Upper lobe of right lung (tissue), 1 donor: ENCODE results near the gene ATG5. TPM values are rescaled to one million over a fixed set of nuclear protein-coding genes. Genes with fewer than 3 reads are reported as not detected.

ENCODE experiments used
- ATAC-seq: fragments of 200-7000 bp; cut with Tn5 transposase; one replicate; pipeline ENCODE4 v1.9.1; 2020; ENCODE audit warnings: mild to moderate bottlenecking, moderate library complexity
- DNase-seq: peaks from one replicate; pipeline ENCODE4 v3.0.0-alpha.2; 2020
- H3K27ac ChIP-seq: fragments of 200-600 bp; one replicate; pipeline ENCODE4 v1.8.0; 2022
- H3K27me3 ChIP-seq: fragments of 200-600 bp; one replicate; pipeline ENCODE4 v1.8.0; 2022; ENCODE audit warnings: mild to moderate bottlenecking
- H3K36me3 ChIP-seq: fragments of 200-600 bp; one replicate; pipeline ENCODE4 v1.8.0; 2022
- H3K4me1 ChIP-seq: fragments of 200-600 bp; one replicate; pipeline ENCODE4 v1.8.0; 2022
- H3K4me3 ChIP-seq: fragments of 200-600 bp; one replicate; pipeline ENCODE4 v1.8.0; 2022; ENCODE audit warnings: mild to moderate bottlenecking
- H3K9me3 ChIP-seq: fragments of 200-600 bp; one replicate; pipeline ENCODE4 v1.8.0; 2022
- CTCF ChIP-seq: fragments of 200-600 bp; IDR thresholded peaks from one replicate; pipeline ENCODE4 v1.8.0; 2022; ENCODE audit warnings: antibody characterized with exemption
- intact Hi-C: fragments of 100-400 bp; cut with DNase I; formaldehyde crosslinking; loops from one replicate; pipeline ENCODE4 v1.11.0; 2022
- total RNA-seq: library from RNA; stranded (reverse); fragmentation: NEBNext Ultra II Directional; extraction: Animal tissue kit (Norgen Biotek cat#: 25700); gene quantifications from one replicate; pipeline ENCODE4 v1.2.1, GENCODE V29; 2021
- donor health status: DM: no; HTN: yes; CAD: no; lungs with severe emphysema.

Gene ATG5
- total RNA-seq, 1 donor from 2014 or later = 34.4 TPM

DNA sequence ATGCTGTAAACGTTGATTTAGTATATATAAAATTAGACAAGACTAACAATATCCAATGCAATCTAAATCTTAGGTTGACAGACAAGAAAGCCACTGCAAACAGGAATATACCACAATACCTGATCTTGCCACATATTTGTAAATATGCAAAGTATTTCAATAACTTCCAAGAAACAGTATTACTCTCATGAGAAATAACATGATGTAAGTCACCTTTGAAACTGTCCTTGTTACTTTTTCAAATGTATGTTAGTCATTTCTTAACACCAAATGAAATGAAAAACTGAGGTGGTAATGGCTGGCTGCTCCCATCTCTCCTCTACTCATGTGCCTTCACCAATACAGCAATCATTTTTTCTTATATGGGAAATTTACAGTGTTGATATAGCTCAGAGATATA is 118.7 kb downstream of the ATG5 start:
- H3K36me3 ChIP-seq = peaks cover under 1% of the 10 kb centered on the region
- no peaks in the 10 kb centered on the region for H3K4me1 ChIP-seq
- H3K27ac ChIP-seq = no peak overlapping the region
- no peaks in the 10 kb centered on the region for H3K27me3 ChIP-seq
- ATAC-seq (no peak), DNase-seq (no peak)
- no peak for TF ChIP-seq CTCF
- intact Hi-C loops = no loop called here
- no peak overlapping the region for H3K4me3 ChIP-seq
- H3K9me3 ChIP-seq = no peaks in the 10 kb centered on the region

DNA sequence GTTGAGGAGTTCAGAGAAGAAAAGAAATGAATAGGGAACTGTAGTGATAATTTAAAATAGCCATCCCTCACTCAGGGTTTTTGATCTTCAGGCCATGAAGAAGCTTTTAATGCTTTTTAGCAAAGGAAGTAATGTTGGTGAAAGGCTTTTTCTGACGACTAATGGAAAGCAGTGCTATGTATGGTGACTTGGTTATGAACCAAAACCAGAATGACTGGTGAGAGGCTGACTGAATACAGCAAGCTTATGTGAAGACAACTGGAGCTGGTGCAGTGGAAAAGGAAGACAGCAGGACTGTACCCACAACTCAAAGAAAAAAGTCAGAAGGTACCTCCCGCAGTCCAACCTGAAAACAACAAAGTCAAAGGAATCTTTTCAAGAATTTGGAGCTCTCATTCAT is 120.6 kb downstream of the ATG5 start:
- Histone ChIP-seq H3K4me1 (no peaks in the 10 kb centered on the region), H3K36me3 (peaks cover 7% of the 10 kb centered on the region), H3K27ac (no peak overlapping the region), H3K9me3 (no peaks in the 10 kb centered on the region), H3K27me3 (no peaks in the 10 kb centered on the region), H3K4me3 (no peak overlapping the region)
- ATAC-seq = no peak
- DNase-seq = no peak
- no peak for TF ChIP-seq CTCF
- intact Hi-C loops = no loop called here

GRCh38 chr6:106199998-106200397 is 125.6 kb downstream of the ATG5 start:
- H3K9me3 ChIP-seq = no peaks in the 10 kb centered on the region
- no peak for TF ChIP-seq CTCF
- no peak for DNase-seq
- H3K27ac ChIP-seq = no peak overlapping the region
- intact Hi-C loops = no loop called here
- no peak overlapping the region for H3K4me3 ChIP-seq
- H3K4me1 ChIP-seq = no peaks in the 10 kb centered on the region
- no peaks in the 10 kb centered on the region for H3K27me3 ChIP-seq
- H3K36me3 ChIP-seq = peaks cover 7% of the 10 kb centered on the region
- no peak for ATAC-seq

DNA sequence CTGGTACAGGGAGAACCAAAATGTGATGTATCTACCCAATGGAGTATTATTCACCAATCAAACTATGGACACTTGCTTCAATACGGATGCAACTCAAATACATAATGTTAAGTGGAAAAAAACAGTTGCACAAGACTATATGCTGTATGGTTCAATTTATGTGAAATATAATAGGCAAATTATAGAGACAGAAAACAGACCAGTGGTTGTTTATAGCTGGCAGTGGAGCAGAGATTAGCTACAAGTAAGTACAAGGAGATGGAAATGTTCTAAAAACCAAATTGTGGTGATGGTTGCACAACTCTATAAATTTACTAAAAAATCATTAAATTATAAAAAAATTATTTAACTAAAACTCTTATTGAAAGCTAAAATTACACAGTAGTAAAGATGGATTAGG is 126.2 kb downstream of the ATG5 start:
- no peak for ATAC-seq
- H3K9me3 ChIP-seq = no peaks in the 10 kb centered on the region
- no peak overlapping the region for H3K4me3 ChIP-seq
- H3K27me3 ChIP-seq = no peaks in the 10 kb centered on the region
- DNase-seq = no peak
- intact Hi-C loops = no loop called here
- TF ChIP-seq CTCF = no peak
- no peaks in the 10 kb centered on the region for H3K4me1 ChIP-seq
- H3K27ac ChIP-seq = no peak overlapping the region
- peaks cover 7% of the 10 kb centered on the region for H3K36me3 ChIP-seq

DNA sequence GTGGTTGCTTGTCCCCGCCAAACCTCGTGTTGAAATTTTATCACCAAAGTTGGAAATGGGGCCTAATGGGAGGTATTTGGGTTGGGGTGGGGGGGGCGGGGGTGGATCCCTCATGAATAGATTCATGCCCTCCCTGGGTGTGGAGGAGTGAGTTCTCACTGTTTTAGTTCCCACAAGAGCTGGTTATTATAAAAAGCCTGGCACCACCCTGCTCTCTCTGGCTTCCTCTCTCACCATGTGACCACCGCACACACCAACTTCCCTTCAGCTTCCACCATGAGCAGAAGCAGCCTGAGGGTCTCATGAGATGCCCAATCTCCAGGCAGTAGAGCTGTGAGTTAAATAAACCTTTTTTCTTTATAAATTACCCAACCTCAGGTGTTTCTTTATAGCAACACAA is 128.1 kb downstream of the ATG5 start:
- H3K4me3 ChIP-seq = no peak overlapping the region
- H3K27me3 ChIP-seq = no peaks in the 10 kb centered on the region
- no peaks in the 10 kb centered on the region for H3K4me1 ChIP-seq
- H3K27ac ChIP-seq = no peak overlapping the region
- DNase-seq (no peak), ATAC-seq (peak; percentile 69)
- no peaks in the 10 kb centered on the region for H3K9me3 ChIP-seq
- intact Hi-C loops = no loop called here
- no peak for TF ChIP-seq CTCF
- peaks cover 7% of the 10 kb centered on the region for H3K36me3 ChIP-seq
